HG02970 (cell line): ENCODE data around the gene C11orf24.
"Not testable (repeated sequence)": the region's sequence is repeated elsewhere in the genome, so short reads cannot be mapped to it uniquely, and the experiment has no call there.

Experiments
- ATAC-seq: cut with Tn5 transposase; IDR thresholded peaks from one replicate; pipeline ENCODE4 v1.9.1; 2021; ENCODE audit warnings: mild to moderate bottlenecking, moderate library complexity, moderate number of reproducible peaks; ENCODE audit not compliant: unreplicated experiment, low FRiP score

The C11orf24 gene

GRCh38 chr11:68300076-68300830 lies 28.5 kb upstream of the C11orf24 start:
- ATAC-seq = no peak

- ATAC-seq = not testable (repeated sequence)
Measured at GRCh38 chr11:68299517-68299879, 27.7 kb upstream of the C11orf24 start.

- ATAC-seq = no peak
Measured at GRCh38 chr11:68298659-68299516, 27.1 kb upstream of the C11orf24 start.

- ATAC-seq = no peak
Measured at GRCh38 chr11:68297812-68298658, 26.3 kb upstream of the C11orf24 start.

GRCh38 chr11:68297494-68297811 lies 25.7 kb upstream of the C11orf24 start:
- no peak for ATAC-seq

- no peak for ATAC-seq
Measured at GRCh38 chr11:68297052-68297378, 25.2 kb upstream of the C11orf24 start.

GRCh38 chr11:68296344-68297051 lies 24.7 kb upstream of the C11orf24 start:
- no peak for ATAC-seq

- no peak for ATAC-seq
Measured at GRCh38 chr11:68295940-68296339, 24.2 kb upstream of the C11orf24 start.

GRCh38 chr11:68295271-68295670 lies 23.5 kb upstream of the C11orf24 start:
- no peak for ATAC-seq

GRCh38 chr11:68293708-68294107 lies 21.9 kb upstream of the C11orf24 start:
- ATAC-seq = no peak

GRCh38 chr11:68289456-68289855 lies 17.7 kb upstream of the C11orf24 start:
- no peak for ATAC-seq

GRCh38 chr11:68287419-68287818 lies 15.6 kb upstream of the C11orf24 start:
- ATAC-seq = no peak

- not testable (repeated sequence) for ATAC-seq
Measured at GRCh38 chr11:68284588-68284987, 12.8 kb upstream of the C11orf24 start.

- no peak for ATAC-seq
Measured at GRCh38 chr11:68282861-68283230, 11.1 kb upstream of the C11orf24 start.

- no peak for ATAC-seq
Measured at GRCh38 chr11:68282141-68282860, 10.5 kb upstream of the C11orf24 start.

GRCh38 chr11:68279676-68280075 lies 7.9 kb upstream of the C11orf24 start:
- ATAC-seq = no peak

- no peak for ATAC-seq
Measured at GRCh38 chr11:68276861-68277260, 5.1 kb upstream of the C11orf24 start.

GRCh38 chr11:68275721-68276507 lies 4.1 kb upstream of the C11orf24 start:
- ATAC-seq = no peak

GRCh38 chr11:68274306-68274705 lies 2.5 kb upstream of the C11orf24 start:
- no peak for ATAC-seq
